HL-60 (cell line): ENCODE results near the gene ZFYVE26.

Experiments
- CTCF ChIP-seq: IDR thresholded peaks from one replicate; pipeline ENCODE4 v1.5.1; 2011; ENCODE audit warnings: low read length, control low read depth, inconsistent platforms; ENCODE audit not compliant: insufficient read depth
- REST ChIP-seq: IDR thresholded peaks from 2 replicates; pipeline ENCODE4 v1.6.1; 2012; ENCODE audit warnings: low read depth; ENCODE audit not compliant: insufficient replicate concordance

GRCh38 chr14:67729072-67729885, 87.1 kb downstream of the ZFYVE26 start:
- TF ChIP-seq CTCF = no peak
- TF ChIP-seq REST = no peak
